GM21447 (cell line): Measurements from ENCODE around the gene CAST.
"Not testable (repeated sequence)": the region's sequence is repeated elsewhere in the genome, so short reads cannot be mapped to it uniquely, and the experiment has no call there.

ENCODE experiments used
- ATAC-seq: cut with Tn5 transposase; IDR thresholded peaks from one replicate; pipeline ENCODE4 v1.9.1; 2021; ENCODE audit not compliant: unreplicated experiment

Gene CAST

GRCh38 chr5:96661855-96662724, at the start of gene CAST:
Gene CAST, plus strand, starts transcription at chr5:96662376. Its CDS starts 47 bp downstream, at chr5:96662423.
- peak; percentile 64 for ATAC-seq

DNA sequence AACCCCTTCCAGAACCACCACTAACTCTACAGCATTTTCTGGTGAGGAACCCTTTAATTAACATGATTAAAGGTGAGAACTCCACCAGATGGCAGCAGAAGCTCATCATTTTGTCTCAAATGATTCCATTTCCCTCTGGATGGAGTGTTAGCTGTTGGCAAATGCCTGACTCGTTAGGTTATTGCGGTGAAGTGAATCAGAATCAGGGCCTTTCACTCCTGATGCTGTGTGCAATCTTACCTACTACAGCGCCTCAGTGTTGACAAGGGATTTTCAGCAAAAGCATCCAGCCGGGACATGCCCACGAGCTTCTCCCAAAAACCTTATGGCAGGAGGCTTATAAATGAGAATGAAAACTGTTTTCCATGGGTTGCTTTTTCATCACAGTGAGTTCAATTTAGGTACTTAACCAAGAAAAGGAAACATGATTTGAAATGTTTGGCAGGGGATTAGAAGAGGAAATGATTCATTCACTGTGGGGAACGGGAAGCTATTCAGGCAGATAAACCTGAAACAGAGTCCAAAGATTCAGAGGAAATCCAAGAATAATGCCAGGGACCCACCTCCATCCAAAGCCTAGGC, 48.0 kb upstream of the CAST start:
- no peak for ATAC-seq

DNA sequence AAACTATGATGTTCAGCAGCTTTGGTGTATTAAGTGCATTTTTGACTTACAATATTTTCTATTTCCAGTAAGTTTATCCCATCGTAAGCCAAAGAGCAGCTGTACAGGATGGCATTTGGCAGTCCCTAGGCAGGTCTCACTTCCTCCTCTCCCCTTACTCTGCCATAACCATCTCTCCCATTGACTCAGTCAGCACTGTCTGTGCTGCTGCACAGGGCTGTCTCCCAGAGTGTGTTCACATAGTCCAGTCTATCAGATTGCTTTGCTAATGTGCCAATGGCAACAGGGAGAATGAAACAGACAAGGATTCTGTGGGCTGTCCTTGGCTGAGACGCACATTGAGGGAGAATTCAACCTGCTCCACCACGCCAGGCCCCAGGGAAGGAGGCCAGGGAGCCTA, 47.0 kb upstream of the CAST start:
- ATAC-seq = no peak

DNA sequence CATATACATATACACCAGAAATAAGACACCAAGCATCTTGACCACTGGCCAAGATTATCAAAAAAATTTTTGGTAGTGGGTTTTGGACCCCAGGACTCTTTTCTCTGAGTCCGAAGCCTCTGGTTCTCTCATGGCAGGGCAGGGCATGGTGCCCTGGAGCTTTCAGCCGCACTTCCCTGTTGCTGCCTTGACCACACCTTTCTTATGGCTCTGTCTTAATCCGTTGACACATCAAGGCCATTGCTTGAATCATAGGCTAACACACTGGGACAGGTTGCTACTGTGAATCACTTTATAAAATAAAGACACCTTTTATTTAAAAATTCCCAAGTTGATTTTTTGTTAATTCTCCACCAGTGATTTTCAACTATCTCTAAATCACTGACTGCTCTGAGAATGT, 45.4 kb upstream of the CAST start:
- no peak for ATAC-seq

DNA sequence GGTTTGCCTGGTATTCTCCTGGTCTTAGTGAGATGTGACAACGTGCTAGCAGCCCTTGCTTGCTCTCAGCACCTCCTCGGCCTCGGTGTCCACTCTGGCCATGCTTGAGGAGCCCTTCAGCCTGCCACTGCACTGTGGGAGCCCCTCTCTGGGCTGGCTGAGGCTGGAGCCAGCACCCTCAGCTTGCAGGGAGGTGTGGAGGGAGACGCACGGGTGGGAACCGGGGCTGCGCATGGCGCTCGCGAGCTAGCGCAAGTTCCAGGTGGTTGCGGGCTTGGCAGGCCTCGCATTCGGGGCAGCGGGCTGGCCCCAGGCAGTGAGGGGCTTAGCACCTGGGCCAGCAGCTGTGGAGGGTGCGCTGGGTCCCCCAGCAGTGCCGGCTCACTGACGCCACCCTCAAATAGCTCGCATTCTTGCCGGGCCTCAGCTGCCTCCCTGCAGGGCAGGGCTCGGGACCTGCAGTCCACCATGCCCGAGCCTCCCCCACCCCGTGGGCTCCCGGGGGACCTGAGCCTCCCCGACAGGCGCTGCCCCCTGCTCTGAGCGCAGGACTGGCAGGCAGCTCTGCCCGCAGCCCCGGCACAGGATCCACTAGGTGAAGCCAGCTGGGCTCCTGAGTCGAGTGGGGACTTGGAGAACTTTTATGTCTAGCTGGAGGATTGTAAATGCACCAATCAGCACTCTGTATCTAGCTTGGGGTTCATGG, 43.7 kb upstream of the CAST start:
- ATAC-seq = not testable (repeated sequence)

DNA sequence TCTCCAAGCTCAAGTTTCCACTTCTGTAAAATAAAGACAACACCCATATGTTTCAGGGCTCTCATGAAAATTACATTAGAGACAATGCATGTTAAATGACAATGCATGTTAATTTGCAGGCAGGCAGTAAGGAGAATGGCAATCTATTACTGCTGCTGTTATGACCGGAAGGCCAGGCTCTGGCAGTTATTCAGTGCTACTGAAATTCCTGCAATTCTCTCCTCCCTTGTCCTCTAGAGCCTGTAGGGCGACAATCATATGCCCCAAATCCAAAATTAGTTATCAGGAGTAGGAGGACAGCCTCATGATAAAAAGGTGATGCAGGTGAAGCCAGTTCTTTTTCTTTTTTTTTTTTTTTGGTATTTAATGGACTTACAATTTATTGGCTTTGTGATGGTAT, 42.2 kb upstream of the CAST start:
- ATAC-seq = no peak

DNA sequence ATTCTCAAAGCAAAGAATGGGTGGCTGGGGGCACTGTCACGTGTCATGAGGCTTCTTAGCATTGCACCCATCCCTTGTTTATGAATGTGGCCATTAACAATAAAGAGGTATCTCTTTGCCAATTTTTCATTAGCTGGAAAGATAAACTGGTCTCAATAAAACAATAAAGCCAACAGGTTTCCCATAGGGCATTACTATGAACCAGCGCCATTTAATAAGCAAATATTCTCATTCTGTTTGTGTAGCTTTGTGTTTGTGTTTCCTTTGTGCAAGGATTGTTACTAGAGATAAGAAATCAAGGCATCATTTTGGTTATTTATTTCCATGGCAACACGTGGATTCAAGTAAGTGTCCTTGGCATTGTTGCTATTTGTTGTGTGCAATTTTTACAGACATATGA, 37.6 kb upstream of the CAST start:
- no peak for ATAC-seq

- ATAC-seq = no peak
Observed at GRCh38 chr5:96625365-96625764, 36.8 kb upstream of the CAST start.

DNA sequence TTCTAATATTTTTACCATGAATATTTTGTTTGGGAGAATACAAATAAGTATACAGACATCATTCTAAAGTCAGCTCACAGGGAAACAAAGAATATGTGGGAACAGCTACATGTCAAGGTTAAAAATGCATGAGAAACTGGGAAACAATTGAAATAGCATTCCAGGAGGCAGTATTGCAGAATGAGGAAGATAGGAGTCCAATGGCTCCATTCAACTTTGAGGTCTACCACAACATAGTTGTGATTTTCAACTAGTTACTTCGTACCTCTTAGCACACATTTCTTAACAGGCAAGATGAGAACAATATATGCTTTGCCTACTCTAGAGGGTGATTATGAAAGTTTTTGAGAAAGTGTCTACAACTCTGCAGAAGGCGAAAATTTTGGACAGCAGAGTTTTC, 35.2 kb upstream of the CAST start:
- ATAC-seq = no peak

- no peak for ATAC-seq
Observed at GRCh38 chr5:96627792-96628398, 34.3 kb upstream of the CAST start.

DNA sequence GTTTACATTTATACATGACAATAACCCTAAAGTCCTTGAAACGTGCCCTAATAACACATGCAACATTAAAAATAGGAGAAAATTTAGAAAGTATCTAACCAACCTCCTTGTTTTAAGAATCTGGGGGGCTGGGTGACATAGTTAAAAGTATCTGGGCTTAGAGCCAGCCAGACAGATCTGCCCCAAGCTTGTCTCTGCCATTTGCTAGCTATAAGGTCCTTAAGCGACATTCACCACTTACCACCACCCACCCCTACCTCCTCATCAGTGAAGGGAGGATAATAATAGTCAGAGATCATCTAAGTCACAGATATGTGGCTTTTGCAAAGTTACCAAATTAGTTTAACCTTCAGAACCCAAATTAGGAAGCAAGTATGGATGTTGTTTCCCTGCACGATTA, 33.8 kb upstream of the CAST start:
- ATAC-seq = no peak

- ATAC-seq = no peak
Observed at GRCh38 chr5:96629774-96630173, 32.4 kb upstream of the CAST start.

- no peak for ATAC-seq
Observed at GRCh38 chr5:96633820-96634219, 28.4 kb upstream of the CAST start.

- no peak for ATAC-seq
Observed at GRCh38 chr5:96634881-96635280, 27.3 kb upstream of the CAST start.

DNA sequence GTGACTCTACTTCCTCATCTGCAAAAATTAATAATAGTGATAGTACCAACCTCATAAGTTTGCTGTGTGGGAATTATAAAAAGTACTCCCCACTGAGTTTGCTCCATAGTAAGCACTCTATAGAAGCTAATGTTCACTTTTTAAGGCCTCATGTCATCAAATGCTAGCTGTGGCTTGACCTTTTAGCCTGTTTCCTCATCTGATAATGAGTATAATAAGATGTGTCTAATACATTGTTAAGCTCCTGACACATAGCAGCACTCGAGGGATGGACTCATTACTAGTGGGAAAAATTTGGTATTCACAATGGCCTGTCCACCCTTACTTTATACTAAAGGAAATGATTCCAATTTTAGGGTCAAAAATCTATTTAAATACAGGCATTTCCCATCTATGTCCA, 26.1 kb upstream of the CAST start:
- ATAC-seq = no peak

DNA sequence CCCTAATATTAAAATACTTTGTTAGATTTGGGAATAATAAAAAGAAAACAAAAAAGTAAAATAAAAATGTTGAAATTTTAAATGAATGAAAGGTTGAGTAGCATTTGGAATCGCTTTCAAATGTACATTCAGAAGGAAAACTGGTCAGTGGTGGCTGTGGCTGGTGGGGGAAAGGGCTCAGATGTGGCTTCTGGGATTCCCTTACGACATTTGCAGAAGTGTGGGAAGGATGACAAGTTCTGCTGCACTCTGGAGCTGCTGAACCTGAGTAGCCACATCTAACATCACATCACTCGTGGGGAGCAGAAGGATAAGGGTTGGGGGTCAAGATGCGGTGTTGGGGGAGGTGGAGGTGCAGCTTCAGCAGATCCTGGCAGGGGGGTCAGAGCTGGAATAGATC, 25.6 kb upstream of the CAST start:
- no peak for ATAC-seq

DNA sequence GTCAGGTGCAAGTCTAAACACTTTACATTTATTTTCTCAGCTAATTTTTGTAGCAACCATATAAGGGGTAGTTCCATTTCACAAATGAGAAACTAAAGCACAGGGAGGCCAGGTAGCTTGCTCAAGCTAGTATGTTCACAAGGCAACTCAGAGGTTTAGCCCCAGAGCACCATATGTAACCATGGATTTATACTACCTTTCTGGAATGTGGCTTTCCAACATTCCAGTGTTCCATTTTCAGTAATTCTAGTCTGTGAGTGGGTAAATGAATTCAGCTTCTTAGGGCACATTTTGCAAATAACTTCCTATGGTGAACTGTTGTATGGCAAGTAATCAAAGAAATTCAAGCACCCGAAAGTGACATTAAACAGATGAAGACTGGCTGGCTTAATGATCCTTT, 25.0 kb upstream of the CAST start:
- no peak for ATAC-seq

- ATAC-seq = no peak
Observed at GRCh38 chr5:96638561-96638960, 23.6 kb upstream of the CAST start.

DNA sequence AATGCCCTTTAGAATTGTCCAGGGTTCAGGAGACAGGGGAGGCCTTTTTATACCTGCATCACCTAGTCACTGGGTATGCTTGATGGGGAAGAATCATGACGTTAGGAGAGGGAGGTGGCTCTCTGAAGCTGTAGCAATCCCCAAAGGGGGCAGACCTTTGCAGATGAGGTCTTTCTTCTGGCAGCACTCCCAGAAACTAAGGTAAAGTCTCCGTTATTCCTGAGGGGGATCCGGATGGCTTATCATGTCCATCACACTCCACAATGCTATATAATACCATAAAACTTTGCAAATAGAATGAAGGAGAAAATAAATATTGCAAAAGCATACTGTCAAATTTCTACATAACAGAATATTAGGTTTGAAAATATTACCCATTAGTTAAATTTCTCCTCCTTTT, 21.5 kb upstream of the CAST start:
- ATAC-seq = no peak

DNA sequence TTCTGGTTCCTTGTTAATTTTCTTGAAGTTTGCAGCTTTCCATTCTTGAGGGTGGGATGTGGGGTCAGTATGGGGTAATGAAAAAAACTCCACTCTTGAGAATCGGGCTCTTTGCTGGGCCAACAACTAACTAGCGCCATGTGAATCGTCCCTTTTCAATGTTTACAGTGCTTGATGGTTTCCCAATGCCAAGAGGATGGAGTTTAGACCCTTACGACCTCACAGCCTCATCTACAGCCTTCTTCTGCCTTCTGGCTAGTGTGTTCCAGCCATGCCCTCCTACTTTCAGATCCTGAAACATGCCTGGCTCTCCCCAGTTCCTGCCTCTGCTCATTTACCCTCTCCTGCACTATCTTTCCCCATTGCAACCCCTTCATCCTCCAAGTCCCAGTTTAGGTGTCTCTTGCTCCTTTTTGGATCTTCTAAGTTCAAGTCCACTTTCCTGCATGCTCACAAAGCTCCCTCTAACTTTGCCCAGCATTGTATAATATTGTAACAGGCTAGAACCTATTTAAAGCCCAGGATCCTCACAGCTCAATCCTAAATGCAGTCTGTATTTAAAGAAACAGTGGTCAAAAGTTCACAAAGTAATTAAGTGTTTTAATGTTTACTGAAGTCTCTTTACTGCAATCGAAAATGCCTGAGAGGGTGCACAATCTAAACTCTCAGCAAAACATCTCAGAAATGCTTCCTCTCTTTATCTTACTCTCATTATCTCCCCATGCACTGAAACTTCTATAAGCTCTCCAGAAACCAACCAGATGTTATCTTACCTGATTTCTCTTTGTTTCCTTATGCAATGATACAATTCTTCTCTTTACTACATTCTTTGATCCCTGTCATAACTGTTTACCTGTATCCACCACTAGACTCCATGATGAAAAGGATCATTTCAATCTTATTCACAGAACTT, 20.6 kb upstream of the CAST start:
- no peak for ATAC-seq

GRCh38 chr5:96642281-96642640, 19.9 kb upstream of the CAST start:
- ATAC-seq = no peak
